T-helper 22 cell (primary cell): ENCODE data around the gene NPVF.

Experiments used
- DNase-seq: peaks from one replicate; pipeline ENCODE4 v3.0.0-alpha.2; 2020; ENCODE audit warnings: low read depth

NPVF gene, protein sequence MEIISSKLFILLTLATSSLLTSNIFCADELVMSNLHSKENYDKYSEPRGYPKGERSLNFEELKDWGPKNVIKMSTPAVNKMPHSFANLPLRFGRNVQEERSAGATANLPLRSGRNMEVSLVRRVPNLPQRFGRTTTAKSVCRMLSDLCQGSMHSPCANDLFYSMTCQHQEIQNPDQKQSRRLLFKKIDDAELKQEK

DNA sequence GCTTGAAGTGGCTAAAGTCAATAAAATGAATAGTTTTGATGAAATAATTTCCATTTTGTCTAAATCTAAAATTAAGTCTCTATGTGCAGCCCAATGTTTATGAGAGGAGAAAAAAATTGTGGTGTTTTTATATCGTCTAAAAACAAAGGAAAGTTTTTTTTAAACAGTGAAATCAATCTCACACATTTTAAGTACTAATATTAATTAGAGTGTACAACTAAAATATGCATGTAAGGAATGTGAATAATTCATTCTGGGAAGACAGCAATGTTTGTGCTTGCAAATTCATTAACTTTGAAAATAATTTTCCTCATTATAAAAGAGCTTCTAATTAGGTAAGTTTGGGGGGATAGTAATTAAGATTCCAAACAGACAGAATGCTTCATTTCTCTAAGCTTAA is at the start of gene NPVF:
TSS of gene NPVF (minus strand) at position 101 of the 400 bp plus-strand sequence. CDS start at position 54, 47 bp downstream.
- DNase-seq: no peak

DNA sequence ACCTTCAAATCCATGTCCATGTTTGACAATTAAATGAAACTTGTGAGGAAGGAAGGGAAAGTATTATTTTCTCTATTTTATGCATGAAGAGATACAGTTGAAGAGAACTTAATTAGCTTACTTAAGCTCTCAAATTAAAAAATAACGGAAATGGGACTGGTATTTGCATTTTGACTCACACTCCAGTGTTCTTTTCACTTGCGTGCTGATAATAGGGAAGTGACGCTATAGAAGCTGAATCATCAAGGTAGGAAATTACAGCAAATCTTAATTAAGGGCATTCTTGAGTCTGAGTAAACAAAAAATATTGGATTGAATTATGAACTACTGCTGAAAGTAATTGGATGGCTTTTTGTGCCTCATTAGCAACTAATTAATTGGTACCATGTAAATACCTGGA is 44.0 kb upstream of the NPVF start:
- DNase-seq: no peak

DNA sequence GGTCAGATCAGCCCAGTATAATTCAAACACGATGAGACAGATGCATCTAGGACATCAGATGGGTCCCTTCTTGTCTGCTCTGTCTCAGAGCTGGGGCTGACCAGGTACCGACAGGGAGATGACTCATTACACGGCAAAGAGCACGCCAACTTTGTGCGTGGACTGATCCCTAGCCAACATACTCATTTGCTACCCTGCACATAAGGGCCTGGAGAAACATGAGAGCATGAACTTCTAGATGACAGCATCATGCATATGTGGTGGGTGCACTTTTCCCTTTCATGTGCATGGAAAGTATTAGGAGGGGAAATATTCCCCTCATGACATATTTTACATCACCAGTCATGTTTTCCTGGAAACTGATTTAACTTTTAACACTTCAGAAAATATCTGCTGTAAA is 35.1 kb upstream of the NPVF start:
- no peak for DNase-seq

DNA sequence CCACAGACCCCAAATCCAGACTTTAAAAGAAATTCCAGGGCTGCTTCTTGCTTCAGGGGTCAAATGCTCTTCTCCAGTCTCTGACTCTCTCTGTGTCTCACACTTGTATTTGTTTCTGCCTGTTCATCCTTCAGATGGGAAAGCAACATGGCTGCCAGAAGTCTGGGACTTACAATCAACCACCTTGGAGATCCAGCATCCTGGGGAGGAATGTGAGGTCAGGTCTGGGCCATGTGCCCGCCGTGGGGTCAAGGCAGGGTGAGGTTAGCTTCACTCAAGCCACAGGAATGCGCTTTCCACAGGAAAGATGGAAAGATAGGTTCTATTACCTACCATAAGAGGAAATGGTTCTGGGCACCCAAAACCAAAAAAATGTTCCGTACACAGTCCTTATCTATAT is 34.3 kb upstream of the NPVF start:
- no peak for DNase-seq

DNA sequence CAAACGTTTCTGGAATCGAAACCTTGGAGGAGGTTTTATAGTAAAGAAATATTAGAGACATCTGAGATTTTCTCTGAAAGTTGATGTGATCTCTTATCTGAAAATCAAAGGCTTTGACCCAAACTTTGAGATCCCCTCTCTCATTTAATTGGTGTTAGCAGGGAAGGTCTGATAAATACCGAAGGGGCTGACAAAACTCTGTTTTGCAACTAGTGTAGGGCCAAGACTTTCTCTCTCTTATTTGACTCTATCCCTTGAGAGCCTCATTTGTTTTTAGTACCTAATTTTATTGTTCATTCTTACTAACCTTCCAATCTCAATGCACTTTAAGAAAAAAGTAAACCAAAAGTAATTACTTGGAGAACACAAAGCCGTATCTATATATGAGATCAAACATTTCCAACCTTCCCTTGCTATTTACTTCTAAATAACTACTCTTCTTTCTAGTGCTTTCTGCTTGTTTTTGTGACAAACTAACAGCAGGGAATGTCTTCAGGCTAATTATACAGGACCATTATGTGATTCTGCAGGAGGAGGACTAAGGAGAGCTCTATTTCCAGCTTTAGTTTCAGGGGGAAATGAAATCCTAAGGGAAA is 33.4 kb upstream of the NPVF start:
- no peak for DNase-seq

DNA sequence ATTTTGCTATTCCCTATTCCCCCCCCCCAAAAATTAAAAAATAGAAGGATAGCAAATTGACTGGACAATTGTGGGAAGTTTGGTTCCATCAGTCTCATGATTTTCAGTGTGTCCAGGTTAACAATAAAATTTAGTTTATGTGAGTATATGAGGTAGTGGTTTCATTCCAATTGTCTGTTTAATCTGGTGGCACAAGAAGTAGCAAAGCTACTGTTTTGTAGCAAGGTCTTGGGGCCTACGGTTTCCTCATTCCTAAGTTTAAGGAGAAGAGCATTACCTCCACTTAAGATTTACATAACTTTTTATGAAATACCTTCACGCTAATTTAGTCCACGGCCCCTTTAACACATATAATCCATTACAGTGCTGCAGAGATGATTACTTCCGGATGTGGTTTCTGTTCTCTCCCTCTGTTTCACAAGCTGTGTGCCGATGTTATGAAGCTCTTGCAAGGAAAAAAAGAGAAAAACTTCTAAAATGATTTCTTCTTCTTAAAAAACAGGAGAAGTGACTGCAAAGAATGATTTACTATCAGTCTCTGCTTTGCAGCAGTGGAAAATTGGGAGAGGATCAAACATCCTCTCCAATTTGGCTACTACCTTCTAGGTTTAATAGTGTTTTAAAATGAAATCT is 32.7 kb upstream of the NPVF start:
- DNase-seq: no peak

DNA sequence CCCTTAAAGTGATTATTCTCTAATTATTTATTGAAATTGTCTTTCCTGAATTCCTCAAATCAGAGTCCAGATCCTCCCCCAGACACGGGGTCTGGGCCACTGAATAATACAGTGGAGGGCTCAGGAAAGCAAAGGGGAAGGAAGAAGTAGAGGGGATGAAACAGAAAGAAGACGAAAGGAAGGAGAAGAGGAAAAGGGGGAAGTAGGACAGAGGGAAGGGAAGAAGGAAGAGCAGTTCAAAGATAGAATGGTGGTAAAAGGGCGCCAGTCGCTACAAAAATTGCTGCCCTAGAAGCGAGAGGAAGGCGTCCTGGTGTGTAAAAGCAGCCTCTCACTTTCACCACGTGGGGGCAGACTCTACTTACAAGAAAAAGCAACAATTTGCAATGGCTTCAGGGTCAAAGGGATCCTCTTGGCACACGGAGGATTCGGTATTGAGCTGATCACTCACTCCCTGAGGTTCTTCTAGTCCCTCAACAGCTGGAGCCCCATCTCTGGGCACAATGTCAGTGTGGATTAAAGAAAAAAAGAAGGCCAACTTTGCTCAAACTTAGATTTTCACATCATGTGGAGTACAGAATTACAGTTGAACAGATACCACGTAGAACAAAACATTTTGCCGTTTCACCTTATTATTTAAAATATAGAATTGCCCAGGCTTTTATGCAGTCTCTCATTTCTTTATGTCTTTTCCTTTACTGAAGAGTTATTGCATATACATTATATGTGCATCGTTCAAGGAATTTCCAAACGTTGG is 31.4 kb upstream of the NPVF start:
- peak; percentile 11 for DNase-seq

DNA sequence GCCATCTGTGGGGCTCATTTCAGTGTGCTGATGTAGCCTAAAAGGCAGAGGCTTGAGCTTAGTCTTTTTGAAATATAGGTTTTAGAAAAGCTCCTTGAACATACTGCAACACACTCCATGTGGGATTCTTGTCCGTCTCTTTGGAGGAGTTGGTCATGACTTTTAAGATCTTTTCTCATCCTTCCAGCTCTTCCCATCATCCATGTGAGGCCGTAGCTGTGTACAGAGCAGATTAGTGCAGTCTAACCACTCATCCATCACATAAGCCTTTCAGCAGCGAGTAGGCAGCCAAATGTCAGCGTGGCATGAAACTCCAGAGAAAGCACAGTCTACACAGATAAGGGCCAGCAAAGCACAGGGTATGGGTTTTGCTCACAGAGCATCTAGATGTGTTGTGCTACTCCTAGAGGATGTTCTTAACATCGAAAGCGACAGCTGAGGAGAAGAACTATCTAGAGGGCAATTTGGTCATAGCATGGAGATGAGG is 28.1 kb upstream of the NPVF start:
- DNase-seq: no peak

DNA sequence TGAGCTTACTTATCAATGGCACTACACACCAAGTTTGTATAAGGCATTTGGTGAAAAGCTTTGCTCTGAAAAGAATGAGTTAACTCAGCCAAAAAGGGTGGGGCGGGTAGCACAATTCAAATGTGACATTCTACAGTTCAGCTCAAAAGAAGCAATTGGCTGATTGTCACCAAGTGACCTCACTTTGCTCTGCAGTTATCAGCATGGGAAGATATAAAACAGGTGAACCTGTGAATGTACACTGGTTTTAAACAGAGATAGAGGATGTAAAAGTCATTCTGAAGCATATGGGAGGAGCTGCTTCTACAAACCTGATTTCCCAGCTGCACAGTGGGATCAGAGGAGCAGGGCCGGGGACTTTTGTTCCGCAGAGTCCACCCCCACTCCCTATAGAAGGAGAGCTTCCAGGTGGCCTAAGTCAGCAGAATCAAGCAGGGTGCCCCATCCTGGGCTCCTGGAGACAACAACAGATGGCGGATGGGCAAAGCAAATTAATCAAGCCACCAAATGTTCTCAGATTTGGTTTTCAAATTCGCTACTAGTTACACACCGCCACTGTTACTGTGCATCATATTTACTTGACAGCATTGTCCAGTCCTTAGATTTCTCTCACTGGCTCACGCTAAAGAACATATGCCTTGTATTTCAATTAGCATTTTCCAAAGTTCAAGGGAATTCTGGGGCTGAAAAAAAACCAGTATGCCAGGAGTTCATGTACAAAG is 27.5 kb upstream of the NPVF start:
- DNase-seq: no peak

DNA sequence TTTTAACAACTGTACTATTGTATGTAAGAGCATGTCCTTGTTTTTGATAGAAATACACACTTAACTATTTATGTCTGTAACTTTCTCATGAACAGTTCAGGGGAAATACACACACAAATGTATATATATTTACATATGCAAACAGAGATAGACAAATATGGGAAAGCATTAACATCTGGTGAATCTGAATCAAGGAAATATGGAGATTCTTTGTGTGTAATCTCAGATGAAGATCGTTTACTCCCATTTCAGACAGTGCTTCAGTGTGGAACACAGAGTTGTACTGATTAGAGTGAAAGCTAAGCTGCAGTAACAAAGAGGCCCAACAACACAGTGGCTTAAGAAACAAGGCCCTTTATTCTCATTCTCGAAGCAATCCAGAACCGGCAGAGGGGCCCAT is 26.3 kb upstream of the NPVF start:
- no peak for DNase-seq

DNA sequence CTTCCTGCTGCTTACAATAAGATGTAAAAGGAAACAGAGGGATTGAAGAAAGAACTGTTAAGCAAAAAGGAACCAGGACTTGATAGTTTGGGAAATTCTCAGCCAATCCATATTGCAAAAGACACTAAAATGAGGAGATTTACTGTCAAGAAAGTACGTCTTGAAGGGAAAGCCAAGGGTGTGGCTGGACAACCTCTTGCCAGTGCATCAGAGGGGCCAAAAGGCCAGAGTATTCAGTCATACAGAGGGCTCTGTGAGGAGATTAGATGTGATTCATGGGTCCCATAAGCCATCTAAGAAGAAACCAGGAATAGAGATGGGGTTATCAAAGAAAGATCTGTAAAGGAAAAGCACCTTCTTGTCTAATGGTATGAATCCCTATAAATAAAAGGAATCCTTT is 25.4 kb upstream of the NPVF start:
- no peak for DNase-seq

DNA sequence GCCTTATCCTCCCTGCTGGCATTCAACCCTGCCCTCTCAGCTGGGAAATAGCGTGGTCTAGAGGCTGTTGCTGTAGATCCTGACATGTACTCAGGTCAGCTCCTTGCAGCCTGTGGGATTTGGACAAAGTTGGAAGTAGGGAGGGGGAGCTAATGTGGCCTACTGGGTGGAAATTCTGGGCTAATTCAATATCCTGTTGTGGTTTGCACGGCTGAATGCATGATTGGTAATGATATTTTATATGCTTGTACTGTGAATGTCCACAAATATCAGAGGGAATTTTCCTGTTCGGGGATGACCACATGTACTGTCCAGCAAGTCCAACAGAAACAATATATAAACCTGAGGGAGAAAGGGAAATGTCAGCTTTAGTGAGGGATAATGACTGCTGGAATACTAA is 22.1 kb upstream of the NPVF start:
- no peak for DNase-seq

DNA sequence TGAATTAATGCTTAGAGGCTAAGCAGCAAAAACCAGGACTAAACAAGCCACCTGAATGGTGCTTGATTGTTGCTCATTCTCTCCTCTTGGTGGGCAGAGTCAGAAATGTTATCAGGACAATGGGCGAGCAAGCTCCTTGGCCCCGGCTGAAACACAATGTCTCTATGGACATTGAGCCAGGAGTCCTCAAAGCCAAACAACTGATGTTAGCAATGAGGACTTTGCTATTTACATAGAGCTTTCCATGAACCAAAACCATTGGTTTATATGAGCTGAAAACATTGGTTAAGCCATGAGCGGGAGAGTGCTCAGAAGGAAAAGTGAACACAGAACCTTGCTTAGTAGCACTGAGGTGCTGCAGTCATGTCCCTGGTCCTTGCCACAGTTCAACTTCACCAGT is 21.5 kb upstream of the NPVF start:
- DNase-seq: no peak

DNA sequence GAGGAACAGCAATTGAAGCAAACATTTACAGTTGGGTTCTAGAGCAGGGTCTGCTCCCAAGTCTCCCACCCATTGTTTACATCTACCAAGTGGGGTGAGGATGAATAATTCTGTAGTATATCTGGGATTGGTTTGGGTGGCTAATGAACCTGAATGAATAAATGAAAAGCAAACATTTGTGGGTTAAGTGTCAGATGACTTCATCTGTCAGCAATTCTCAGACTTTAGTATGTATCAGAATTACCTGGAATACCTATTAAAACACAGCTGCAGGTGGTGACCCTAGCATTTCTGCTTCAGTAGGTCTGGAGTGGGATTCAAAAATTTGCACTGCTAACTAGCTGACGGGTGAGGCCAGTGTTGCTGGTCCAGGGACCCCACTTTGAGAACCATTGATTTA is 18.0 kb upstream of the NPVF start:
- no peak for DNase-seq

DNA sequence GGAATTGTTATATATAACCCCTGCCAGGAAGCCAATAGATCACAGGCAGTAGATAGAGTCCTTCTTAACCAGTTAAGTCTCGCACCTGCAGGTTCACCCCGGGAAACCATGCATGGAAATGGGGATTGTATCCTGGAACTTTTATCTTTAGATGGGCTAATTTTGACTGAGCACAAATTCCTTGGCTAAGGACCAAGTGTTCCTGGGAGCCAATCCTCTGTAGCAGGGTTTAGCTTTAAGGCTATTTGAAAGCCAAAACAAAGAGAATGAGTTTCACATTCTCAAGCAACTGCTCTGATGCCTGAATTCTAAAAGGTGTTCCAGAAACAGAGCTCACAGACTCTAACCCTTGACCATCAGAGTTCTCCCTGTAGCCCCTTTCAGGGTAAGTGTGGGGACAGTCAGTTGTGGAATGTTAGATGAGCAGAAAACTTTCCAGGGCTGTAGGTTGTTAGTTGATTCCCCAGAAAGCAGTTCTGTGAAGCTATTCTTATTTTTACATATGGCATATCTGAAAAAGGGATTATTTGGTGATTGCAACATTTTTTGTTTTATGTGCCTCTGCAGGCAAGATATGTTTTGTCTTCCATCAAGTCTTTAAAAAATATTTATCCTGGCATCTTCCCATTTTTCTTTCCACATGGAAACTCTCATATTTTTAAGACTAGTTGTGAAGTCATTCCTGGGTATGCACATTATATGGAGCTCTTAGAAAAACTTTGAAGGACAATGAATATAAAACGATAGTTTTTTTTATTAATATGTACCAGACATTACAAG is 16.2 kb upstream of the NPVF start:
- no peak for DNase-seq

DNA sequence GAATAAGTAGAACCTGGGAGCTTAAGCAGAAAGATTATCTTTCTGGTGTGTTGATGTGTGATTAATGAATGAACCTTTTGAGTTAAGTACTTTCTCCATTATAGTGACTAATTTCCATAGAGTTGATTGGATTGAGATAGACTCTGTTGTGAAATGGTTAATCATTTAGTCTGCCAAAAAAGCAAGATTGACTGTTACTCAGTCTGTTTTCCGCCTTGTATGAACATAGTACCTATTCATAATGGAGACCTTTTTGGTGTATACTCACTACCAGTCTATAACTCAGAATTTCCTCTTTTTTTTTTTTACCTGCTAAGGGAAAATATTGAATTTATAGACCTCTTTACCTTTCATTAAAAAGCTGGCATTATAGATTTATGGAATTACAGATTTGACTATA is 14.4 kb upstream of the NPVF start:
- no peak for DNase-seq

DNA sequence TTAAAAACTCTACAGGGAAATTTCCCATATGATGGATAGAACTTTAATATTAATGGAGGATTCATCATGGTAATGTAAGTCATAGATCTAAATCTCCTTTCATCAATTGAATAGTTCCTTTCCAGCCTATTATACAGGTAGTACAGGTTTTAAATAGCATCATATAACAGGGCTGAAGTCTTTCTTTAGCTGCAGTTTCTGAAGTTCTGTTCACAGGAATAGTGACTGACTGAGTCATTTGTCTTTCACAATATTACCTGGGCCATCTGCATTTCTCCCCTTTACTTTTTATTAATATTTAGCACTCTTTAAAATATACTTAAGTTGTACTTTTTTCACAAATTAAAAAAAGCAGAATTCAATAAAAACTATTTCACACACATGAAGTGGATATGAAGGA is 12.6 kb upstream of the NPVF start:
- DNase-seq: no peak

DNA sequence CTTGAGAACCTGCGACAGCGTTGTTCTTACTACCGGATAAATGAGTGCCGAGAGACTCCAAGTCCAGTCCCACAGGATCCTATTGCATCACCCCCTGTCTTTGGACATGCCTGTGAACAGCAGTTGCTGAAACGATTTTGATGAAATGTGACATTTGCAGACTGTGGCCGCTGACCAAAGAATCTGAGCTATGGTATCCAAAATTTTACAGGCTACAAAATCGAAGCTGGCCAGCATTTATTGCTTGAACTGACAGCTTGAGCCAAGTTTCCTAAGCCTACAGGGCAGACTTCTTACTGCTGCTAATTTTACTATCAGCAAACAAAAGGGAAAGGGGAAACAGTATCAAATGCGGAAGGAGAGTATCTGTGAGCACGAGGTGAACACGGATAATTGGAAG is 12.1 kb upstream of the NPVF start:
- no peak for DNase-seq

DNA sequence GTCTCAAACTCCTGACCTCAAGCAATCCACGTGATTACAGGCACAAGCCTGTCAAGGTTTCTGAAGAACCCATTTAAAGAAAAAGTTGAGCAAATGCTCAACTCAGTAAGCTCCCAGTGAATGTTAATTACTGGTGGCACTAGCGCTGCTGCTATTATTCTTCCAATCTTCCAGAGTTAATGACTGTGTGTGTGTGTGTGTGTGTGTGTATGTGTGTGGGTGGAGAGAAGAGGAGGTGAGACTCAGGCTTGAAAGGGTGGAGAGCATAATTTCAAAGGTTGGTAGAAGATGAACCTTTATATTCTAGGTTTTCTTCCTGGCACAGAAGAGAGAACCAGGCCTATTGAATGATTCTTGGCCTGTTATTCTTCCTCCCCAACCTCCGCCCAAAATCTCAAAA is 11.6 kb upstream of the NPVF start:
- DNase-seq: no peak

DNA sequence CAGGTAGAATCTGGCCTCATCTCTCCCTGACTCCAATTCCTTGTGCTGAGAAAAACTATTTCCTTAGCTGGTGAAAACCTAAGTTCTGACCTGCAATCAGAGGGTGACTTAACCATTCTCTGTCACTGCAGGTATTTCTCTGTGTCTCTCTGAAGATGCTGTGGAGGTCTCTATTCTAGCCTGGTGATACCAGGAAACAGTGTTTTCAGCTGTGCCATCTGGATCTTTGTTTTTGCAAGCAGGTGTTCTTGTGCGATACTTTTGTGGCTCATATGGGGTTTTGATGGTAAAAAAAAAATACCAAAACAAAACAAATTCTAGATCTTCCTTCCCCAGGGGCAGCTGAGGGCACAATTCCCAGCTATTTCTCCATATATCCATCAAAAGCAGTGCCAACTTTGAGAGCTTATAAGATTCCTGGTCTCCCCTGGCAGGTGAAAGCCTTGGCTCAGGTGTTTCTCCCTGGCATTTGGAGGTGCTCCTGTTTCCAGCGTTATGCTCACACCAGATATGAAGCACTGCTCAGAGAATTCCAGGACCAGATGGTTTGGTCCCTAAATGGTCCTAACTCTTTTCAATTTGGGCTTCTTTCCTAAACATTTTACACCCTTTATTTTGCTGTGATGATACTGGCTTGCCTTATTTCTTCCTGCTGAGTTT is 9.9 kb upstream of the NPVF start:
- DNase-seq: no peak

DNA sequence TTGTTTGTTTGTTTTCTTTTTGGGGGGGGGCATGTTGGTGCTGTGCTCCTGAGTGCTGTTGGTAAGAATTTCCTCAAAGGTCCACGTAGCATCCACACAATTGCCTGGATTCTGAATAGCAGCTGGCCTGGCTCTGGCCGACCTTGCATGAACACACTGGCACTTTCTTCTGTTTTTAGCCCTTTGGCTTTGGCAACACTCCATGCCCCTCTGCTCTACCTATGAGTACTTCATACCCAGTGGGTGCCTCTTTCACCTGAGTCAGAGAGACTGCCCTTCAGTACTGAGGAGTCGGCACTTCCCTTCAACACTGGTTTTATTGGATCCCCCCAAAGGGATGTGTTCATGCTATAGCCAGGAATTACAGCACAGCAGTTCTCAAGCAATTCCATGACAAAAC is 7.2 kb upstream of the NPVF start:
- no peak for DNase-seq
